K562 (cell line): ENCODE data around the gene VPS33B. TPM values are rescaled to one million over a fixed set of nuclear protein-coding genes. Genes with fewer than 3 reads are reported as not detected.

ENCODE experiments used
- ARNT ChIP-seq, 2 experiments: fragments of 450-650 bp; IDR thresholded peaks; 2 replicates each; pipeline ENCODE4 v1.6.1; 2016; ENCODE audit warnings: mild to moderate bottlenecking in 1 of 2
- BCOR ChIP-seq: fragments of 450-650 bp; IDR thresholded peaks from 2 replicates; pipeline ENCODE4 v1.6.1; 2016
- CAMTA2 ChIP-seq: fragments of 250-450 bp; sonication (Bioruptor Pico); conservative IDR thresholded peaks from 2 replicates; pipeline ENCODE4 v1.5.1; 2022
- CBX5 ChIP-seq: IDR thresholded peaks from 2 replicates; pipeline ENCODE4 v1.6.1; 2014; ENCODE audit warnings: low read depth, borderline replicate concordance
- CC2D1A ChIP-seq: fragments of 450-650 bp; IDR thresholded peaks from 2 replicates; pipeline ENCODE4 v1.6.1; 2017; ENCODE audit warnings: mild to moderate bottlenecking
- EHMT2 ChIP-seq: fragments of 450-650 bp; IDR thresholded peaks from 2 replicates; pipeline ENCODE4 v1.6.1; 2018; ENCODE audit warnings: antibody characterized with exemption
- HMG20A ChIP-seq: fragments of 450-650 bp; formaldehyde crosslinking; conservative IDR thresholded peaks from 2 replicates; pipeline ENCODE4 v1.4.0; 2020; ENCODE audit warnings: mild to moderate bottlenecking, mixed read lengths
- KDM5B ChIP-seq: fragments of 200-600 bp; sonication (generic); IDR thresholded peaks from 2 replicates; pipeline ENCODE4 v1.6.1; 2012; ENCODE audit warnings: low read depth, mild to moderate bottlenecking, moderate library complexity, low read length, control low read depth, inconsistent platforms; ENCODE audit not compliant: insufficient replicate concordance
- PHB2 ChIP-seq: fragments of 450-650 bp; IDR thresholded peaks from 2 replicates; pipeline ENCODE4 v1.6.1; 2017; ENCODE audit warnings: low read depth
- RCOR1 ChIP-seq, 2 experiments: IDR thresholded peaks; 2 replicates each; pipeline ENCODE4 v1.6.1; 2012; ENCODE audit warnings: low read depth in 2 of 2, low read length in 2 of 2, borderline replicate concordance in 1 of 2, improper control_type of control experiment in 1 of 2
- SIN3A ChIP-seq, 2 experiments: fragments of 150-350 bp in 1 of 2; IDR thresholded peaks; 2 replicates each; pipeline ENCODE4 v1.6.1; 2011 to 2016; ENCODE audit warnings: borderline replicate concordance in 2 of 2, low read depth in 2 of 2, low read length in 2 of 2, mild to moderate bottlenecking in 2 of 2, moderate library complexity in 2 of 2; ENCODE audit not compliant: control insufficient read depth in 1 of 2
- SP1 ChIP-seq: sonication (generic); formaldehyde crosslinking; IDR thresholded peaks from 2 replicates; pipeline ENCODE4 v1.8.1; 2022; ENCODE audit warnings: mild to moderate bottlenecking, missing genetic modification reagents
- SRF ChIP-seq, 2 experiments: fragments of 250-450, 450-650 bp in 1 of 2; sonication (Bioruptor Pico) in 1 of 2; sonication (generic) in 1 of 2; formaldehyde crosslinking; IDR thresholded peaks; 2 replicates each; pipeline versions ENCODE4 v1.5.0 to v1.5.1; 2020 to 2022; ENCODE audit warnings: mild to moderate bottlenecking in 1 of 2, missing genetic modification reagents in 1 of 2
- ZC3H8 ChIP-seq: fragments of 450-650 bp; IDR thresholded peaks from 2 replicates; pipeline ENCODE4 v1.6.1; 2017
- ZNF174 ChIP-seq: fragments of 250-450 bp; sonication (Bioruptor Pico); IDR thresholded peaks from 2 replicates; pipeline ENCODE4 v1.4.0; 2020; ENCODE audit warnings: mild to moderate bottlenecking
- ZNF184 ChIP-seq: sonication (generic); formaldehyde crosslinking; IDR thresholded peaks from 2 replicates; pipeline ENCODE4 v1.5.0; 2020; ENCODE audit warnings: missing genetic modification reagents
- ZNF707 ChIP-seq: fragments of 250-450 bp; sonication (Bioruptor Pico); conservative IDR thresholded peaks from 2 replicates; pipeline ENCODE4 v1.8.0; 2022; ENCODE audit warnings: inconsistent platforms, mild to moderate bottlenecking, moderate library complexity
- polyA plus RNA-seq, 8 experiments: library from polyadenylated mRNA; depleted of rRNA in 4 of 8; stranded (reverse) in 5 of 8; unstranded in 3 of 8; fragments of >200 nt; fragmentation: Nextera tagmentation in 2 of 8; fragmentation: Illumina TruSeq in 1 of 8; extraction: Ambion mirVana in 2 of 8; extraction: Trizol in 1 of 8; gene quantifications; 2 replicates each; pipeline versions ENCODE4 v1.2.1 to v1.2.3, GENCODE V29; 2011 to 2014; ENCODE audit warnings: inconsistent platforms in 1 of 8, missing spikeins in 1 of 8
- total RNA-seq, 7 experiments: library from RNA; depleted of rRNA in 6 of 7; stranded (reverse); fragments of >200 nt in 6 of 7; fragmentation: Illumina TruSeq in 2 of 7; extraction: Trizol in 2 of 7; gene quantifications; 2 replicates each; pipeline versions ENCODE4 v1.2.1 to v1.2.3, GENCODE V29; 2011 to 2021; ENCODE audit warnings: low replicate concordance in 1 of 7
- TF ChIP-seq, protein P1 (sequence below): fragments of 450-650 bp; IDR thresholded peaks from 2 replicates; pipeline ENCODE4 v1.6.1; 2016; ENCODE audit warnings: low read depth, mild to moderate bottlenecking, moderate library complexity
- TF ChIP-seq, protein P2 (sequence below), 2 experiments: fragments of 450-650 bp; IDR thresholded peaks; 2 replicates each; pipeline ENCODE4 v1.6.1; 2018; ENCODE audit warnings: mild to moderate bottlenecking in 2 of 2, low read depth in 1 of 2; ENCODE audit not compliant: partially characterized antibody in 2 of 2
- TF ChIP-seq, protein P3 (sequence below), 2 experiments: fragments of 200-800 bp in 1 of 2; sonication (Bioruptor generic) in 1 of 2; sonication (generic) in 1 of 2; formaldehyde crosslinking in 1 of 2; IDR thresholded peaks in 1 of 2; conservative IDR thresholded peaks in 1 of 2; 2 replicates each; pipeline versions ENCODE4 v1.5.0 to v1.6.1; 2016 to 2020; ENCODE audit warnings: missing compliant biosample characterization in 1 of 2, missing genetic modification characterization in 1 of 2, missing genetic modification reagents in 1 of 2

VPS33B gene
- total and polyA plus RNA-seq, 9 of the 15 experiments (the other 6 are each of a cell fraction or from before 2014, with no cell fraction given), result 9.4 to 25.5 (median 14.8) TPM

DNA sequence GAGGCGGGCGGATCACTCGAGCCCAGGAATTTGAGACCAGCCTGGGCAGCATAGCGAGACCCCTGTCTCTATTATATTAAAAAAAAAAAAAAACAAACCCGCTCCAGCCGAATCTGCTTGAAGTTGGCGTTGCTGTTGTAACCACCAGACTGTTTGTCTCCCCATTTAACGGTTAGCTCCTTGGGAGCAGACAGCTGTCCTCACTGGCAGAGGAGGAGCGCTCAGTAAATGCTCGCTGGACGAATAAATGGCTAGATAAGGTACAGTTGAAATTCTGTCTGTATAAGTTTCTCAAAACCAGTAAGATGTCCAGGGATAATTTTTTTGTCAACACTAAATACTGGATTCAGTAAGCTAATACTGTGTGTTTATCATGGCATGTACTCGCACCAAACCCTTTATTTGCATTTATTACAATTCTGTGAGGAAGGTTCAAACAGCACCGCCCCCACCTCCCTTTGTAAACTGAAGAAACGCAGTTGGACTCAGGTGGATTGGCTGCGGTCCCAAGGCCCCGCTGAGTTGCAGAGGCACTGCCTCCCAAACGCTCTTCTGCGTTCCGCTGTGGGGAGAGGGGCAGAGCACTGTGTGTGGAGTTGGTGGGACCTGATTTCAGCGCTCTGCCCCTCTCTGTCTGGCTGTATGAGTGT, 66.6 kb downstream of the VPS33B start (continued):
- TF ChIP-seq CC2D1A (0 out of 2 replicates have a peak, but pooled peaks have one; percentile 33), ZNF707 (CRISPR knock-in tag) (no peak), EHMT2 (no peak), SIN3A (IDR thresholded peaks at IDR 0.05; ENCODE audit: borderline replicate concordance in 2 of 2, control insufficient read depth in 1 of 2, low read depth in 2 of 2, low read length in 2 of 2) (0 out of 4 replicates have a peak, but pooled peaks of 1 of the 2 experiments have one; percentile 15), ARNT (IDR thresholded peaks at IDR 0.05) (no peak), BCOR (0 out of 2 replicates have a peak, but pooled peaks have one; percentile 6), SP1 (no peak), HMG20A (CRISPR knock-in tag) (no peak), ZC3H8 (no peak), CAMTA2 (CRISPR knock-in tag) (no peak), KDM5B (peak; percentile 33), RCOR1 (IDR thresholded peaks at IDR 0.05; ENCODE audit: borderline replicate concordance in 1 of 2, low read depth in 2 of 2, low read length in 2 of 2) (no peak), CBX5 (no peak), ZNF184 (CRISPR knock-in tag) (no peak), SRF (CRISPR knock-in tag; IDR thresholded peaks at IDR 0.05) (no peak), ZNF174 (CRISPR knock-in tag) (no peak), PHB2 (no peak)
- TF ChIP-seq, protein P1, sequence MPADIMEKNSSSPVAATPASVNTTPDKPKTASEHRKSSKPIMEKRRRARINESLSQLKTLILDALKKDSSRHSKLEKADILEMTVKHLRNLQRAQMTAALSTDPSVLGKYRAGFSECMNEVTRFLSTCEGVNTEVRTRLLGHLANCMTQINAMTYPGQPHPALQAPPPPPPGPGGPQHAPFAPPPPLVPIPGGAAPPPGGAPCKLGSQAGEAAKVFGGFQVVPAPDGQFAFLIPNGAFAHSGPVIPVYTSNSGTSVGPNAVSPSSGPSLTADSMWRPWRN, result peak; percentile 23; the same call in 1 of the 2 replicates
- TF ChIP-seq, protein P2, sequence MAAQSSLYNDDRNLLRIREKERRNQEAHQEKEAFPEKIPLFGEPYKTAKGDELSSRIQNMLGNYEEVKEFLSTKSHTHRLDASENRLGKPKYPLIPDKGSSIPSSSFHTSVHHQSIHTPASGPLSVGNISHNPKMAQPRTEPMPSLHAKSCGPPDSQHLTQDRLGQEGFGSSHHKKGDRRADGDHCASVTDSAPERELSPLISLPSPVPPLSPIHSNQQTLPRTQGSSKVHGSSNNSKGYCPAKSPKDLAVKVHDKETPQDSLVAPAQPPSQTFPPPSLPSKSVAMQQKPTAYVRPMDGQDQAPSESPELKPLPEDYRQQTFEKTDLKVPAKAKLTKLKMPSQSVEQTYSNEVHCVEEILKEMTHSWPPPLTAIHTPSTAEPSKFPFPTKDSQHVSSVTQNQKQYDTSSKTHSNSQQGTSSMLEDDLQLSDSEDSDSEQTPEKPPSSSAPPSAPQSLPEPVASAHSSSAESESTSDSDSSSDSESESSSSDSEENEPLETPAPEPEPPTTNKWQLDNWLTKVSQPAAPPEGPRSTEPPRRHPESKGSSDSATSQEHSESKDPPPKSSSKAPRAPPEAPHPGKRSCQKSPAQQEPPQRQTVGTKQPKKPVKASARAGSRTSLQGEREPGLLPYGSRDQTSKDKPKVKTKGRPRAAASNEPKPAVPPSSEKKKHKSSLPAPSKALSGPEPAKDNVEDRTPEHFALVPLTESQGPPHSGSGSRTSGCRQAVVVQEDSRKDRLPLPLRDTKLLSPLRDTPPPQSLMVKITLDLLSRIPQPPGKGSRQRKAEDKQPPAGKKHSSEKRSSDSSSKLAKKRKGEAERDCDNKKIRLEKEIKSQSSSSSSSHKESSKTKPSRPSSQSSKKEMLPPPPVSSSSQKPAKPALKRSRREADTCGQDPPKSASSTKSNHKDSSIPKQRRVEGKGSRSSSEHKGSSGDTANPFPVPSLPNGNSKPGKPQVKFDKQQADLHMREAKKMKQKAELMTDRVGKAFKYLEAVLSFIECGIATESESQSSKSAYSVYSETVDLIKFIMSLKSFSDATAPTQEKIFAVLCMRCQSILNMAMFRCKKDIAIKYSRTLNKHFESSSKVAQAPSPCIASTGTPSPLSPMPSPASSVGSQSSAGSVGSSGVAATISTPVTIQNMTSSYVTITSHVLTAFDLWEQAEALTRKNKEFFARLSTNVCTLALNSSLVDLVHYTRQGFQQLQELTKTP (IDR thresholded peaks at IDR 0.05; ENCODE audit: low read depth in 1 of 2, partially characterized antibody in 2 of 2), result peak in 1 of 2 experiments; percentile 39
- TF ChIP-seq, protein P3, sequence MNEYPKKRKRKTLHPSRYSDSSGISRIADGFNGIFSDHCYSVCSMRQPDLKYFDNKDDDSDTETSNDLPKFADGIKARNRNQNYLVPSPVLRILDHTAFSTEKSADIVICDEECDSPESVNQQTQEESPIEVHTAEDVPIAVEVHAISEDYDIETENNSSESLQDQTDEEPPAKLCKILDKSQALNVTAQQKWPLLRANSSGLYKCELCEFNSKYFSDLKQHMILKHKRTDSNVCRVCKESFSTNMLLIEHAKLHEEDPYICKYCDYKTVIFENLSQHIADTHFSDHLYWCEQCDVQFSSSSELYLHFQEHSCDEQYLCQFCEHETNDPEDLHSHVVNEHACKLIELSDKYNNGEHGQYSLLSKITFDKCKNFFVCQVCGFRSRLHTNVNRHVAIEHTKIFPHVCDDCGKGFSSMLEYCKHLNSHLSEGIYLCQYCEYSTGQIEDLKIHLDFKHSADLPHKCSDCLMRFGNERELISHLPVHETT (CRISPR knock-in tag; conservative IDR thresholded peaks at IDR 0.05 in 1 of 2, IDR thresholded peaks at IDR 0.05 in 1 of 2), result 0 out of 4 replicates have a peak, but pooled peaks of 1 of the 2 experiments have one; percentile 3
